ENCODE measurements around the gene PROK2. TPM values are rescaled to one million over a fixed set of nuclear protein-coding genes. Genes with fewer than 3 reads are reported as not detected.
A peak's percentile ranks its signal among the peaks of the same experiment; 100 is the strongest.

Gene PROK2
- total and polyA plus RNA-seq, 2 experiments from 2014 or later: 2.1 to 2.3 TPM

- TF ChIP-seq CTCF (conservative IDR thresholded peaks at IDR 0.05; ENCODE audit: low read depth in 2 of 2): no peak
Observed at GRCh38 chr3:71771884-71772283, 13.1 kb downstream of the PROK2 start (continued).

DNA sequence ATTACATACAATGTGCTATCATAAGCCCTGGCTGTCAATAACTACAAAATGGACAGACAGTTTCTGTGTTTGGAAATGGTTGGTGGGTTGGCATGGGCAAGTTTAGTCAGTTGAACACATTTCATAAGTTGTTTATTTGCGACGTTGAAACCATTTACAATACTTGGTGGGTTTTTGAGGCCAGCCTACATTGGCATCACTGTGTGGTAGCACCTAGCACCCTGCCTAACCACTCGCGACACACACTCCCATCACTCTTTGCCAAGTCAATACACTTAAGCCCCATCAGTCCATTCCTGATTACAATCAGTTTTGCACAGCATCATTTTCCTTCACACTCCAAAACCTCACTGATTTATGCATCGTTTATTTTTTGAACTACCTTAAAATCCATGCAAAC lies 13.8 kb downstream of the PROK2 start:
- H3K9me3 Mint-ChIP-seq: no peaks in the 10 kb centered on the region
- H3K4me1 ChIP-seq (ENCODE audit: insufficient read depth): peaks cover 47% of the 10 kb centered on the region
- H3K27me3 Mint-ChIP-seq (ENCODE audit: insufficient read depth, low read depth, poor library complexity): peaks cover 5% of the 10 kb centered on the region
- ATAC-seq (no peak), DNase-seq (ENCODE audit: low spot score) (no peak)
- no peak overlapping the region for H3K27ac ChIP-seq (ENCODE audit: low read depth)
- no peaks in the 10 kb centered on the region for H3K79me2 ChIP-seq (replicated peaks; ENCODE audit: insufficient read depth)
- H4K20me1 ChIP-seq (replicated peaks; ENCODE audit: insufficient read depth): no peaks in the 10 kb centered on the region
- peak overlapping the region; percentile 54; the same call in 1 of the 2 replicates for H3K4me2 ChIP-seq
- no peaks in the 10 kb centered on the region for H3F3A ChIP-seq (replicated peaks; ENCODE audit: low read depth)
- TF ChIP-seq, protein P1, sequence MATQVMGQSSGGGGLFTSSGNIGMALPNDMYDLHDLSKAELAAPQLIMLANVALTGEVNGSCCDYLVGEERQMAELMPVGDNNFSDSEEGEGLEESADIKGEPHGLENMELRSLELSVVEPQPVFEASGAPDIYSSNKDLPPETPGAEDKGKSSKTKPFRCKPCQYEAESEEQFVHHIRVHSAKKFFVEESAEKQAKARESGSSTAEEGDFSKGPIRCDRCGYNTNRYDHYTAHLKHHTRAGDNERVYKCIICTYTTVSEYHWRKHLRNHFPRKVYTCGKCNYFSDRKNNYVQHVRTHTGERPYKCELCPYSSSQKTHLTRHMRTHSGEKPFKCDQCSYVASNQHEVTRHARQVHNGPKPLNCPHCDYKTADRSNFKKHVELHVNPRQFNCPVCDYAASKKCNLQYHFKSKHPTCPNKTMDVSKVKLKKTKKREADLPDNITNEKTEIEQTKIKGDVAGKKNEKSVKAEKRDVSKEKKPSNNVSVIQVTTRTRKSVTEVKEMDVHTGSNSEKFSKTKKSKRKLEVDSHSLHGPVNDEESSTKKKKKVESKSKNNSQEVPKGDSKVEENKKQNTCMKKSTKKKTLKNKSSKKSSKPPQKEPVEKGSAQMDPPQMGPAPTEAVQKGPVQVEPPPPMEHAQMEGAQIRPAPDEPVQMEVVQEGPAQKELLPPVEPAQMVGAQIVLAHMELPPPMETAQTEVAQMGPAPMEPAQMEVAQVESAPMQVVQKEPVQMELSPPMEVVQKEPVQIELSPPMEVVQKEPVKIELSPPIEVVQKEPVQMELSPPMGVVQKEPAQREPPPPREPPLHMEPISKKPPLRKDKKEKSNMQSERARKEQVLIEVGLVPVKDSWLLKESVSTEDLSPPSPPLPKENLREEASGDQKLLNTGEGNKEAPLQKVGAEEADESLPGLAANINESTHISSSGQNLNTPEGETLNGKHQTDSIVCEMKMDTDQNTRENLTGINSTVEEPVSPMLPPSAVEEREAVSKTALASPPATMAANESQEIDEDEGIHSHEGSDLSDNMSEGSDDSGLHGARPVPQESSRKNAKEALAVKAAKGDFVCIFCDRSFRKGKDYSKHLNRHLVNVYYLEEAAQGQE (IDR thresholded peaks at IDR 0.05; ENCODE audit: unreplicated experiment): no peak
- TF ChIP-seq EZH2phosphoT487 (IDR thresholded peaks at IDR 0.05; ENCODE audit: unreplicated experiment): no peak
- TF ChIP-seq ZNF331 (CRISPR knock-in tag; IDR thresholded peaks at IDR 0.05; ENCODE audit: low read depth): no peak
- no peak for TF ChIP-seq CTCF (conservative IDR thresholded peaks at IDR 0.05; ENCODE audit: low read depth in 2 of 2)
- TF ChIP-seq ZNF114 (CRISPR knock-in tag; IDR thresholded peaks at IDR 0.05): no peak
- no peak for TF ChIP-seq EZH2 (IDR thresholded peaks at IDR 0.05; ENCODE audit: low read depth, unreplicated experiment)
- TF ChIP-seq POLR2AphosphoS5 (IDR thresholded peaks at IDR 0.05; ENCODE audit: low read depth): no peak
- TF ChIP-seq NANOG (IDR thresholded peaks at IDR 0.05; ENCODE audit: borderline replicate concordance): no peak
- no peak for TF ChIP-seq JUNB (IDR thresholded peaks at IDR 0.05; ENCODE audit: unreplicated experiment)
- no peak for TF ChIP-seq STAT1 (IDR thresholded peaks at IDR 0.05; ENCODE audit: unreplicated experiment)
- no peak for TF ChIP-seq CREB1 (CRISPR knock-in tag; IDR thresholded peaks at IDR 0.05; ENCODE audit: low read depth)
- TF ChIP-seq ZNF462 (CRISPR knock-in tag; IDR thresholded peaks at IDR 0.05): no peak
- no peaks in the 10 kb centered on the region for H3K27me3 ChIP-seq (ENCODE audit: insufficient read depth)
- H2AFZ ChIP-seq: no peak overlapping the region
- no peaks in the 10 kb centered on the region for H3K36me3 ChIP-seq (ENCODE audit: insufficient read depth)
- no peak overlapping the region for H3K4me3 ChIP-seq
- no peaks in the 10 kb centered on the region for H3K9me2 ChIP-seq (ENCODE audit: insufficient read depth)
- no peaks in the 10 kb centered on the region for H3K36me3 Mint-ChIP-seq (ENCODE audit: low read depth)
- no peak overlapping the region for H3K4me3 Mint-ChIP-seq
- H3K27ac Mint-ChIP-seq: no peak overlapping the region
- H3K4me1 Mint-ChIP-seq: peaks cover 36% of the 10 kb centered on the region
